ENCODE results near the gene FKBP3. TPM values are rescaled to one million over a fixed set of nuclear protein-coding genes. Genes with fewer than 3 reads are reported as not detected.
"Not testable (repeated sequence)": the region's sequence is repeated elsewhere in the genome, so short reads cannot be mapped to it uniquely, and the experiment has no call there.

The FKBP3 gene
- total and polyA plus RNA-seq, 2 of the 13 experiments (the other 11 are each of a cell fraction or from before 2014, with no cell fraction given): 57.0 to 87.6 TPM

- intact Hi-C loops (cut with micrococcal nuclease; ENCODE audit: unreplicated experiment): not testable (repeated sequence)
Observed at GRCh38 chr14:45080416-45080968, 53.8 kb downstream of the FKBP3 start.

GRCh38 chr14:45078323-45078722 is 56.0 kb downstream of the FKBP3 start:
- H3K9ac ChIP-seq (ENCODE audit: insufficient read depth, low read depth, low read length): no peak overlapping the region
- TF ChIP-seq ZNF180 (CRISPR knock-in tag; IDR thresholded peaks at IDR 0.05; ENCODE audit: borderline replicate concordance, low read depth): no peak
- CTCF ChIA-PET (ENCODE audit: low intra/inter-chr PET ratio, low total read pairs): no interaction called here
- no peak overlapping the region for H2AFZ ChIP-seq (ENCODE audit: low read length)
- H3K4me3 ChIP-seq (replicated peaks in 1 of 3; ENCODE audit: insufficient read depth in 1 of 3, low read depth in 2 of 3, low read length in 3 of 3): no peak overlapping the region
- H3K4me1 ChIP-seq (ENCODE audit: insufficient read depth, low read length): peaks cover 23% of the 10 kb centered on the region
- no peak for FAIRE-seq
- H3K9me3 ChIP-seq (ENCODE audit: low read length): no peaks in the 10 kb centered on the region
- WGBS (ENCODE audit: low lambda C conversion rate): 91% methylated on average over 1 of the region's 1 CpG
- in situ Hi-C loops (cut with HindIII; ENCODE audit: extremely low pct_ligation_motif_present, low pct_unique_long_range_greater_than_20kb): no loop called here
- no peaks in the 10 kb centered on the region for H3K79me2 ChIP-seq (ENCODE audit: insufficient read depth, low read length)
- POLR2A ChIA-PET: no interaction called here
- no peak for DNase-seq (ENCODE audit: low spot score)
- intact Hi-C loops (cut with micrococcal nuclease; ENCODE audit: unreplicated experiment): no loop called here
- ATAC-seq: no peak
- no peaks in the 10 kb centered on the region for H4K20me1 ChIP-seq (ENCODE audit: insufficient read depth, low read length)
- H3K27ac ChIP-seq (ENCODE audit: extremely low read length, insufficient read depth, low read length): no peak overlapping the region
- BruUV-seq (replicated peaks): no TSS peak
- H3K36me3 ChIP-seq (replicated peaks in 1 of 2; ENCODE audit: control insufficient read depth in 1 of 2, insufficient read depth in 2 of 2, low read length in 2 of 2): no peaks in the 10 kb centered on the region
- no peak overlapping the region for H3K4me2 ChIP-seq (ENCODE audit: low read depth, low read length)
- no peaks in the 10 kb centered on the region for H3K27me3 ChIP-seq (ENCODE audit: control insufficient read depth in 1 of 2, insufficient read depth in 2 of 2, low read length in 2 of 2)

More at GRCh38 chr14:45080416-45080968, 53.8 kb downstream of the FKBP3 start:
- H3K4me3 ChIP-seq (replicated peaks in 1 of 3; ENCODE audit: insufficient read depth in 1 of 3, low read depth in 2 of 3, low read length in 3 of 3); BruUV-seq (replicated peaks); CTCF ChIA-PET (ENCODE audit: low intra/inter-chr PET ratio, low total read pairs); FAIRE-seq; H3K36me3 ChIP-seq (replicated peaks in 1 of 2; ENCODE audit: control insufficient read depth in 1 of 2, insufficient read depth in 2 of 2, low read length in 2 of 2); H3K27ac ChIP-seq (ENCODE audit: extremely low read length, insufficient read depth, low read length); H3K4me2 ChIP-seq (ENCODE audit: low read depth, low read length); ATAC-seq; in situ Hi-C loops (cut with HindIII; ENCODE audit: extremely low pct_ligation_motif_present, low pct_unique_long_range_greater_than_20kb); H3K27me3 ChIP-seq (ENCODE audit: control insufficient read depth in 1 of 2, insufficient read depth in 2 of 2, low read length in 2 of 2); POLR2A ChIA-PET; H4K20me1 ChIP-seq (ENCODE audit: insufficient read depth, low read length); H3K9ac ChIP-seq (ENCODE audit: insufficient read depth, low read depth, low read length); DNase-seq (ENCODE audit: low spot score); H3K9me3 ChIP-seq (ENCODE audit: low read length); H2AFZ ChIP-seq (ENCODE audit: low read length): not testable (repeated sequence)
- H3K4me1 ChIP-seq (ENCODE audit: insufficient read depth, low read length): peaks cover 27% of the 10 kb centered on the region
- H3K79me2 ChIP-seq (ENCODE audit: insufficient read depth, low read length): peaks cover 15% of the 10 kb centered on the region
- over 99% methylated on average over 19 of the region's 40 CpGs for WGBS (ENCODE audit: low lambda C conversion rate)
